H9 (cell line): ENCODE measurements around the gene ST6GALNAC3. TPM values are rescaled to one million over a fixed set of nuclear protein-coding genes. Genes with fewer than 3 reads are reported as not detected.
A peak's percentile ranks its signal among the peaks of the same experiment; 100 is the strongest.

Experiments used
- DNase-seq: peaks from one replicate; pipeline ENCODE4 v3.0.0-alpha.2; 2017
- H2AFZ ChIP-seq: one replicate; pipeline ENCODE4 v1.6.1; 2013; ENCODE audit warnings: mild to moderate bottlenecking, low read length, control low read depth, moderate library complexity
- H2AK5ac ChIP-seq: 2 replicates; pipeline ENCODE4 v1.6.1; 2013; ENCODE audit warnings: low read length, control low read depth, mixed read lengths; ENCODE audit not compliant: insufficient read length
- H2BK120ac ChIP-seq: one replicate; pipeline ENCODE4 v1.6.1; 2013; ENCODE audit warnings: low read depth, mild to moderate bottlenecking, low read length, control low read depth, inconsistent platforms; ENCODE audit not compliant: poor library complexity, severe bottlenecking
- H2BK12ac ChIP-seq: 2 replicates; pipeline ENCODE4 v1.6.1; 2013; ENCODE audit warnings: low read length, control low read depth, mixed read lengths, low read depth; ENCODE audit not compliant: insufficient read length
- H2BK15ac ChIP-seq: 2 replicates; pipeline ENCODE4 v1.6.1; 2013; ENCODE audit warnings: low read depth, low read length, control low read depth
- H2BK20ac ChIP-seq: one replicate; pipeline ENCODE4 v1.6.1; 2013; ENCODE audit warnings: low read depth, mild to moderate bottlenecking, low read length, control low read depth, inconsistent platforms; ENCODE audit not compliant: poor library complexity, severe bottlenecking
- H2BK5ac ChIP-seq: 2 replicates; pipeline ENCODE4 v1.6.1; 2013; ENCODE audit warnings: low read length, control low read depth, mixed read lengths; ENCODE audit not compliant: insufficient read length
- H3K14ac ChIP-seq: 2 replicates; pipeline ENCODE4 v1.6.1; 2013; ENCODE audit warnings: low read length, control low read depth; ENCODE audit not compliant: insufficient read depth
- H3K18ac ChIP-seq: 2 replicates; pipeline ENCODE4 v1.6.1; 2013; ENCODE audit warnings: low read depth, mild to moderate bottlenecking, mixed read lengths, low read length, control low read depth; ENCODE audit not compliant: insufficient read length
- H3K23ac ChIP-seq: 2 replicates; pipeline ENCODE4 v1.6.1; 2013; ENCODE audit warnings: low read length, control low read depth, mixed read lengths, low read depth; ENCODE audit not compliant: insufficient read length
- H3K23me2 ChIP-seq: 2 replicates; pipeline ENCODE4 v1.6.1; 2013; ENCODE audit warnings: low read depth, mild to moderate bottlenecking, mixed read lengths, low read length, control low read depth; ENCODE audit not compliant: insufficient read length, poor library complexity, severe bottlenecking
- H3K27ac ChIP-seq: 2 replicates; pipeline ENCODE4 v1.5.1; 2013; ENCODE audit warnings: low read length, control low read depth, mixed read lengths, low read depth; ENCODE audit not compliant: insufficient read length
- H3K27me3 ChIP-seq: 2 replicates; pipeline ENCODE4 v1.6.1; 2013; ENCODE audit warnings: low read length, control low read depth, inconsistent platforms; ENCODE audit not compliant: insufficient read depth
- H3K4ac ChIP-seq: 2 replicates; pipeline ENCODE4 v1.6.1; 2013; ENCODE audit warnings: low read depth, mild to moderate bottlenecking, control low read depth, inconsistent platforms, low read length, moderate library complexity
- H3K4me1 ChIP-seq: 2 replicates; pipeline ENCODE4 v1.6.1; 2013; ENCODE audit warnings: low read length, control low read depth, inconsistent platforms; ENCODE audit not compliant: insufficient read depth
- H3K4me2 ChIP-seq: 2 replicates; pipeline ENCODE4 v1.6.1; 2013; ENCODE audit warnings: low read length, control low read depth, mixed read lengths; ENCODE audit not compliant: insufficient read length, insufficient read depth
- H3K56ac ChIP-seq: 2 replicates; pipeline ENCODE4 v1.6.1; 2013; ENCODE audit warnings: low read depth, mild to moderate bottlenecking, mixed read lengths, low read length, control low read depth; ENCODE audit not compliant: insufficient read length
- H3K79me1 ChIP-seq: 2 replicates; pipeline ENCODE4 v1.6.1; 2013; ENCODE audit warnings: low read depth, mild to moderate bottlenecking, moderate library complexity, low read length, control low read depth, inconsistent platforms; ENCODE audit not compliant: insufficient read depth, poor library complexity, severe bottlenecking
- H3K79me2 ChIP-seq: 2 replicates; pipeline ENCODE4 v1.6.1; 2013; ENCODE audit warnings: low read length, control low read depth, inconsistent platforms; ENCODE audit not compliant: insufficient read depth
- H3K9ac ChIP-seq: 2 replicates; pipeline ENCODE4 v1.6.1; 2013; ENCODE audit warnings: low read length, control low read depth, mixed read lengths; ENCODE audit not compliant: insufficient read length; ENCODE audit errors: extremely low read depth
- H3K9me3 ChIP-seq: one replicate; pipeline ENCODE4 v1.6.1; 2013; ENCODE audit warnings: low read depth, low read length, inconsistent platforms; ENCODE audit not compliant: control insufficient read depth
- H3T11ph ChIP-seq: one replicate; pipeline ENCODE4 v1.6.1; 2013; ENCODE audit warnings: mild to moderate bottlenecking, low read length, control low read depth, inconsistent platforms
- H4K20me1 ChIP-seq: one replicate; pipeline ENCODE4 v1.6.1; 2013; ENCODE audit not compliant: control insufficient read depth, insufficient read length, insufficient read depth
- H4K5ac ChIP-seq: 2 replicates; pipeline ENCODE4 v1.6.1; 2013; ENCODE audit warnings: low read depth, mild to moderate bottlenecking, mixed read lengths, low read length, control low read depth; ENCODE audit not compliant: insufficient read length
- H4K8ac ChIP-seq: replicated peaks from 2 replicates; pipeline ENCODE4 v1.6.1; 2013; ENCODE audit warnings: low read length, control low read depth, mixed read lengths, low read depth; ENCODE audit not compliant: insufficient read length
- H4K91ac ChIP-seq: 2 replicates; pipeline ENCODE4 v1.6.1; 2013; ENCODE audit warnings: low read depth, mild to moderate bottlenecking, moderate library complexity, mixed read lengths, low read length, control low read depth; ENCODE audit not compliant: insufficient read length
- H3K27ac Mint-ChIP-seq, 3 experiments: 2 replicates in 2 of 3; 3 replicates in 1 of 3; pipeline ENCODE4 v1.8.0; 2020 to 2021; ENCODE audit warnings: mixed read lengths in 3 of 3, mild to moderate bottlenecking in 1 of 3, moderate library complexity in 1 of 3
- H3K27me3 Mint-ChIP-seq: 2 replicates; pipeline ENCODE4 v1.8.0; 2021; ENCODE audit warnings: low read depth, mild to moderate bottlenecking, moderate library complexity, mixed read lengths
- H3K36me3 Mint-ChIP-seq, 3 experiments: 2 replicates in 2 of 3; 3 replicates in 1 of 3; pipeline ENCODE4 v1.8.0; 2020 to 2021; ENCODE audit warnings: low read depth in 3 of 3, mixed read lengths in 3 of 3; ENCODE audit not compliant: insufficient read depth in 1 of 3
- H3K4me1 Mint-ChIP-seq, 2 experiments: 2 replicates each; pipeline ENCODE4 v1.8.0; 2020; ENCODE audit warnings: mixed read lengths in 2 of 2
- H3K4me3 Mint-ChIP-seq, 2 experiments: 2 replicates in 1 of 2; 3 replicates in 1 of 2; pipeline ENCODE4 v1.8.0; 2020 to 2021; ENCODE audit warnings: mild to moderate bottlenecking in 2 of 2, mixed read lengths in 2 of 2, moderate library complexity in 1 of 2
- H3K9me3 Mint-ChIP-seq, 2 experiments: 2 replicates in 1 of 2; 3 replicates in 1 of 2; pipeline ENCODE4 v1.8.0; 2020; ENCODE audit warnings: mild to moderate bottlenecking in 2 of 2, mixed read lengths in 2 of 2, moderate library complexity in 1 of 2
- WGBS: extraction: QIAGEN DNeasy Blood & Tissue Kit; methylation state at CpG from one replicate; pipeline ENCODE4 v1.1.7; 2013; ENCODE audit warnings: missing lambda C conversion rate, low lambda C conversion rate, mixed read lengths; ENCODE audit not compliant: insufficient read length; ENCODE audit errors: extremely low coverage; 5-methylcytosine and 5-hydroxymethylcytosine counted together
- total RNA-seq: library from RNA; stranded (reverse); gene quantifications from 2 replicates; pipeline ENCODE4 v1.2.1, GENCODE V29; 2021
- TF ChIP-seq, protein P1 (sequence below): fragments of 200-600 bp; sonication (generic); conservative IDR thresholded peaks from 3 replicates; pipeline ENCODE4 v1.8.0; 2021; ENCODE audit warnings: antibody characterized with exemption, mild to moderate bottlenecking

Gene ST6GALNAC3
- total RNA-seq, 1 experiment from 2014 or later, result 11.2 TPM

DNA sequence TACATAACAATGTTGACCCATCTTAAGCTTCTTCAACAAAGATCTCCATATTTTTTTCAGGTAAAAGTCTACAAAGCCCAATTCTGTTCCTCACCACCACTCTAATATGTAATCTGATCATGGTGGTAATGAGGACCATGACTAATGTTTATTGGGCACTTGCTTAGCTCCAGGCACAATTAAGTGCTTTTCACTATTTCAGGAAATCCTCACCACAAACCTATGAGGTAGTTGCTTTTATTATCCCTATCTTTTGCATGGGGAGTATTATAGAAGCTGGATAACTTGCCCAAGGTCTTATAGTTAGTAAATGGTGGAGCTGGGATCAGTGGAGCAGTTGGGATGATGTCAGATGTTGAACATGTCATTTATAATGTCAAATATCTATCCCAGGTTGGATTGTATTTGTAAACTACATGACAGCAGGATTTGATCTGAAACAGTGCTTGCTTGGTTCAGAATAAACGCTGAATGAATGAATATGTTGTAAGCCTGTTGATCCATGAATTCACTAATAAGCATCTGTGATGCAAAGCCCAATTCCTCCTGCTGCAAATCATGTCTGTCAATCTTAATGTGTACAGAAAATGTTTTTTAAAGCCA is 509.4 kb downstream of the ST6GALNAC3 start:
- Histone ChIP-seq H4K91ac (no peak overlapping the region), H3K4ac (no peak overlapping the region), H2BK5ac (no peak overlapping the region), H3K9ac (no peak overlapping the region), H2BK20ac (no peak overlapping the region), H3K27ac (no peak overlapping the region), H4K20me1 (no peaks in the 10 kb centered on the region), H3K79me2 (no peaks in the 10 kb centered on the region), H3K23me2 (no peaks in the 10 kb centered on the region), H3K56ac (no peak overlapping the region), H3K4me1 (peaks cover 2% of the 10 kb centered on the region; the same call in 1 of the 2 replicates), H2BK15ac (no peak overlapping the region), H3K27me3 (no peaks in the 10 kb centered on the region), H3K79me1 (no peaks in the 10 kb centered on the region), H2BK120ac (no peak overlapping the region), H4K5ac (no peak overlapping the region), H4K8ac (no peak overlapping the region), H3T11ph (no peak overlapping the region), H2BK12ac (no peak overlapping the region), H2AK5ac (no peak overlapping the region), H3K23ac (no peak overlapping the region), H2AFZ (no peak overlapping the region), H3K9me3 (no peaks in the 10 kb centered on the region), H3K18ac (no peak overlapping the region), H3K4me2 (no peak overlapping the region), H3K14ac (no peak overlapping the region)
- no peaks in the 10 kb centered on the region for H3K9me3 Mint-ChIP-seq
- TF ChIP-seq, protein P1, sequence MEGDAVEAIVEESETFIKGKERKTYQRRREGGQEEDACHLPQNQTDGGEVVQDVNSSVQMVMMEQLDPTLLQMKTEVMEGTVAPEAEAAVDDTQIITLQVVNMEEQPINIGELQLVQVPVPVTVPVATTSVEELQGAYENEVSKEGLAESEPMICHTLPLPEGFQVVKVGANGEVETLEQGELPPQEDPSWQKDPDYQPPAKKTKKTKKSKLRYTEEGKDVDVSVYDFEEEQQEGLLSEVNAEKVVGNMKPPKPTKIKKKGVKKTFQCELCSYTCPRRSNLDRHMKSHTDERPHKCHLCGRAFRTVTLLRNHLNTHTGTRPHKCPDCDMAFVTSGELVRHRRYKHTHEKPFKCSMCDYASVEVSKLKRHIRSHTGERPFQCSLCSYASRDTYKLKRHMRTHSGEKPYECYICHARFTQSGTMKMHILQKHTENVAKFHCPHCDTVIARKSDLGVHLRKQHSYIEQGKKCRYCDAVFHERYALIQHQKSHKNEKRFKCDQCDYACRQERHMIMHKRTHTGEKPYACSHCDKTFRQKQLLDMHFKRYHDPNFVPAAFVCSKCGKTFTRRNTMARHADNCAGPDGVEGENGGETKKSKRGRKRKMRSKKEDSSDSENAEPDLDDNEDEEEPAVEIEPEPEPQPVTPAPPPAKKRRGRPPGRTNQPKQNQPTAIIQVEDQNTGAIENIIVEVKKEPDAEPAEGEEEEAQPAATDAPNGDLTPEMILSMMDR, result no peak
- H3K4me3 Mint-ChIP-seq, result no peak overlapping the region
- H3K4me1 Mint-ChIP-seq, result peaks cover 36 to 37% of the 10 kb centered on the region in 2 experiments
- WGBS, result no CpG with 5 or more reads among the region's 1 CpG
- no peaks in the 10 kb centered on the region for H3K36me3 Mint-ChIP-seq
- H3K27ac Mint-ChIP-seq, result peak overlapping the region in 1 of 3 experiments; percentile 74; a peak in 1 of 7 replicates
- no peak for DNase-seq
- no peaks in the 10 kb centered on the region; the same call in 1 of the 2 replicates for H3K27me3 Mint-ChIP-seq
